ENCODE measurements around the gene RASL11B. TPM values are rescaled to one million over a fixed set of nuclear protein-coding genes. Genes with fewer than 3 reads are reported as not detected.

RASL11B gene
- total and polyA plus RNA-seq, 12 donors = 1.3 to 11.0 (median 3.3) TPM

DNA sequence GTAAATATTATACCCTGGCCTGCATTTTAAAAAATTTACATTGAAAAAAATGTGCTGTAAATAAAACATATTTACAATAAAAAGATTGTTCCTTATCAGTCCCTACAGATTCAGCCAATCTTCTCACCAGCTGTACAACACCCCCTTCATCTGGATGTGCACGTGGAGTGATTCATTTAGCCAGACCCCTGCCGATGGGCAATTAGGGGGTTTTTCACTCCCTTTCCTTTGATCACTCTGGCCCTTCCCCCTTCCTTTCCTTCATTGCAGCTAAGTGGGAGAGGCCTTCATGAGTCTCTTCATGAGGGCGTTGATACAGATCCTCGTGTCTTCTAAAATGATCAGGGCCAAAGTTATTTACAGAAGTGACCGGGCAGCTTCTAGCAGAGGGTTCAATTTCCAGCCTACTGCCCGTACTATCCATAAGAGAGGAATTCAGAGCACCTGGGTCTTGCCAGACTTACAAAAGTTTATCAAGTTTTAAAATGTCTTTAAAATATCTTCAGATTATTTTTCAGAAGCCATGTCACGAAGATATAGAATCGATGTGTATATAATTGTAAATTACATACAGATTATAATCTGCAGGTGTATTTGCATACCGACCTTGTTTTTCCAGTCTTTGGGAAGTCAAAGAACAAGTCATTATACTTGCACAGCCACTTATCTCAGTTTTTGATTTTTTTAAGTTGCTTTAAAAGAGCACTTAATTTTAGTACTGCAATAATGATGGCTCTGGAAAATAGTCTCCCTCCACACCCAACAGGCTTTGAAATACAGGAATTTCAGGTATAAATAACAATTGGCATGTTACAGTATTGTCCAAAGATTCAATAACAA is 21.4 kb upstream of the RASL11B start:
- Histone ChIP-seq H3K4me1 (replicated peaks in 1 of 2) (peaks cover 11 to 14% of the 10 kb centered on the region in 2 donors), H3K36me3 (replicated peaks in 1 of 2) (no peaks in the 10 kb centered on the region), H3K27ac (no peak overlapping the region), H3K9me3 (replicated peaks in 1 of 3) (no peaks in the 10 kb centered on the region), H3K27me3 (no peaks in the 10 kb centered on the region), H3K4me3 (no peak overlapping the region)
- no peak for TF ChIP-seq POLR2A (IDR thresholded peaks at IDR 0.05)
- TF ChIP-seq, protein P1, sequence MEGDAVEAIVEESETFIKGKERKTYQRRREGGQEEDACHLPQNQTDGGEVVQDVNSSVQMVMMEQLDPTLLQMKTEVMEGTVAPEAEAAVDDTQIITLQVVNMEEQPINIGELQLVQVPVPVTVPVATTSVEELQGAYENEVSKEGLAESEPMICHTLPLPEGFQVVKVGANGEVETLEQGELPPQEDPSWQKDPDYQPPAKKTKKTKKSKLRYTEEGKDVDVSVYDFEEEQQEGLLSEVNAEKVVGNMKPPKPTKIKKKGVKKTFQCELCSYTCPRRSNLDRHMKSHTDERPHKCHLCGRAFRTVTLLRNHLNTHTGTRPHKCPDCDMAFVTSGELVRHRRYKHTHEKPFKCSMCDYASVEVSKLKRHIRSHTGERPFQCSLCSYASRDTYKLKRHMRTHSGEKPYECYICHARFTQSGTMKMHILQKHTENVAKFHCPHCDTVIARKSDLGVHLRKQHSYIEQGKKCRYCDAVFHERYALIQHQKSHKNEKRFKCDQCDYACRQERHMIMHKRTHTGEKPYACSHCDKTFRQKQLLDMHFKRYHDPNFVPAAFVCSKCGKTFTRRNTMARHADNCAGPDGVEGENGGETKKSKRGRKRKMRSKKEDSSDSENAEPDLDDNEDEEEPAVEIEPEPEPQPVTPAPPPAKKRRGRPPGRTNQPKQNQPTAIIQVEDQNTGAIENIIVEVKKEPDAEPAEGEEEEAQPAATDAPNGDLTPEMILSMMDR (IDR thresholded peaks at IDR 0.05) = no peak
- intact Hi-C loops (cut with DNase I) = no loop called here
- no peak for DNase-seq
- WGBS, 4 donors = 82 to 92% (median 84%) methylated on average over 9 of the region's 9 CpGs

DNA sequence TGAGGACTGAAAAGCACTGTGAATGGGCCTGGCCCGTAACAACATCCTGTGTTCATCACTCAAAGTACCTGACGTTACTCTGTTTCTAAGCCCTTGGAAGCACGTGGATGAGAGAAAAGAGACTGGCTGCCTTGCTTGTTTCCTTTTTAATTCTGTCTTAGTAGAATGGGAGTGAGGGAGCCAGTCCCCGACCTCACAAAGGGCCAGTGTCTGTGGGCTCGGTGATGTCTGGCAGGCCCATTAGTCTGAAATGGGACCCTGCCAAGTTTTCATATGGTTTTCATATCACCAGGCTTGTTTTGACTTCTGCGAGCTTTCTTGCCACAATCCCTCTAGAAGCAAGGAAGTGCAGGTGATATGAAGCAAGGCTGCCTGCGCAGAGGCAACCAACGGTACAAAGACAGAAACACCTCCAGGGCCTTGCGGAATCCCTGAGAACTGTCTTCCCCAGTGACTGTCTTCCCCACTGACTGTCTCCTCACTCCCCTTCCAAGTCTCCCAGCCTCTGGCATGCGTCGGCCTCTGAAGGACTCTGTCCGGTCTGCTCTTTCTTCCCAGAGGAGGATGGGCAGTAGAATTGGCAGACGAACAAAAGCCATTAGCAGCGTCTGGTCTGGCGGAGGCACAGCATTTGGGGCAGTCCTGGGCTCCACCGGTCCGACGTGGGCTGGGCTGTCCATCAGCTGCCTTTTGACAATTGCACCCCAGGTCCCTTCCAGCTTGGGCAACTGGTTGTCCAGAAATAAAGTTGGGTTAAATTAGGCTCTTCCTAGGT is 20.2 kb upstream of the RASL11B start:
- Histone ChIP-seq H3K4me3 (no peak overlapping the region), H3K9me3 (replicated peaks in 1 of 3) (no peaks in the 10 kb centered on the region), H3K4me1 (replicated peaks in 1 of 2) (peaks cover 11 to 14% of the 10 kb centered on the region in 2 donors), H3K27me3 (no peaks in the 10 kb centered on the region), H3K27ac (peak overlapping the region in 1 of 5 donors; percentile 49), H3K36me3 (replicated peaks in 1 of 2) (no peaks in the 10 kb centered on the region)
- TF ChIP-seq, protein P1 (IDR thresholded peaks at IDR 0.05) = no peak
- TF ChIP-seq POLR2A (IDR thresholded peaks at IDR 0.05) = no peak
- WGBS, 4 donors = 23 to 38% (median 37%) methylated on average over 17 to 18 of the region's 18 CpGs
- intact Hi-C loops (cut with DNase I) = no loop called here
- peak; percentile 41 to 69 (median 56) for DNase-seq

DNA sequence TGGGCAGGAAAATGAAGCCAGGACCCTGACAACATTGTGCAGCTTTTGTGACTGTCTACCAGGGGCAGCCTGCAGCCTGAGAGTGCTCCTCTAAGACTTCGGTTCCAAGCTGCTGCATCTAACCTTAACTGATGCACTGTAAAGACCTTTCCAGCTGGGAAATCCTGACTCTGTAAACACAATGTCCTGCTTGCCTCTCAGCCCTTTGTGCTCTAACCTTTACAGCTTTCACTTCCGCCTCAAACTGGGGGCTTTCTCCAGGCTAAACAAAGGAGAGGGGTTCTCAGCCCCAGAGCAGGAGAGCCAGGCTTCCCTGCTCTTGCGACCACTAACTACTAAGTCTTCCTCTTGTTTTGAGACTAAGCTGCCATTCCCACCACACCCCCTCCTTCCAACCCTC is 19.3 kb upstream of the RASL11B start:
- Histone ChIP-seq H3K9me3 (replicated peaks in 1 of 3) (no peaks in the 10 kb centered on the region), H3K36me3 (replicated peaks in 1 of 2) (no peaks in the 10 kb centered on the region), H3K4me1 (replicated peaks in 1 of 2) (peaks cover 11 to 14% of the 10 kb centered on the region in 2 donors), H3K27me3 (no peaks in the 10 kb centered on the region), H3K4me3 (no peak overlapping the region), H3K27ac (no peak overlapping the region)
- TF ChIP-seq, protein P1 (IDR thresholded peaks at IDR 0.05) = no peak
- TF ChIP-seq POLR2A (IDR thresholded peaks at IDR 0.05) = no peak
- WGBS, 4 donors = 73 to 81% (median 78%) methylated on average over 3 of the region's 3 CpGs
- intact Hi-C loops (cut with DNase I) = no loop called here
- DNase-seq = no peak

DNA sequence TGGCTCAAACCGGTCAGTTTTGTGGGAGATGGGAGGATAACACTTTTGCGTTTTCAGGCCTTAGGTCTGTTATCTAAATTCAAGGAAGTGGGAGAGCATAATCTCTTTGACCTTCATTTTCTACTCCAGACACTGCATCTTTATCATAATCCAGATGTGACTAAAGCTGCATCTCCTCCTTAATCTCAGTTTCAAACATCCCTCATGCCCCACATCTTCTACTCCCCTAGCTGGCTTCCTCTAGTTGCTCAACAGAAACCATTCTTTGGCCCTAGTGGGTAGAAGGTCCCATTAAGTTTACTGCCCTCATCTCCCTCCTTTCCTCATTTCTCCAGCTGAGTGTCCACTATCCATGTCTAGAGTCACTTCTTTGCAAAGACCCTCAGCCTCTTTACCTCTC is 18.8 kb upstream of the RASL11B start:
- TF ChIP-seq POLR2A (IDR thresholded peaks at IDR 0.05) = no peak
- TF ChIP-seq, protein P1 (IDR thresholded peaks at IDR 0.05) = no peak
- intact Hi-C loops (cut with DNase I) = no loop called here
- Histone ChIP-seq H3K4me1 (replicated peaks in 1 of 2) (peaks cover 11 to 14% of the 10 kb centered on the region in 2 donors), H3K4me3 (no peak overlapping the region), H3K27me3 (no peaks in the 10 kb centered on the region), H3K36me3 (replicated peaks in 1 of 2) (no peaks in the 10 kb centered on the region), H3K9me3 (replicated peaks in 1 of 3) (no peaks in the 10 kb centered on the region), H3K27ac (no peak overlapping the region)
- 71 to 87% (median 83%) methylated on average over 2 of the region's 2 CpGs for WGBS, 4 donors
- no peak for DNase-seq

Data from adrenal gland (tissue), 12 donors.